Measurements from ENCODE around the gene PDZD4.
"Not testable (repeated sequence)": the region's sequence is repeated elsewhere in the genome, so short reads cannot be mapped to it uniquely, and the experiment has no call there.

Gene PDZD4

GRCh38 chrX:153831429-153832150 lies 1.2 kb upstream of the PDZD4 start:
- no peak for DNase-seq (ENCODE audit: low spot score)

DNA sequence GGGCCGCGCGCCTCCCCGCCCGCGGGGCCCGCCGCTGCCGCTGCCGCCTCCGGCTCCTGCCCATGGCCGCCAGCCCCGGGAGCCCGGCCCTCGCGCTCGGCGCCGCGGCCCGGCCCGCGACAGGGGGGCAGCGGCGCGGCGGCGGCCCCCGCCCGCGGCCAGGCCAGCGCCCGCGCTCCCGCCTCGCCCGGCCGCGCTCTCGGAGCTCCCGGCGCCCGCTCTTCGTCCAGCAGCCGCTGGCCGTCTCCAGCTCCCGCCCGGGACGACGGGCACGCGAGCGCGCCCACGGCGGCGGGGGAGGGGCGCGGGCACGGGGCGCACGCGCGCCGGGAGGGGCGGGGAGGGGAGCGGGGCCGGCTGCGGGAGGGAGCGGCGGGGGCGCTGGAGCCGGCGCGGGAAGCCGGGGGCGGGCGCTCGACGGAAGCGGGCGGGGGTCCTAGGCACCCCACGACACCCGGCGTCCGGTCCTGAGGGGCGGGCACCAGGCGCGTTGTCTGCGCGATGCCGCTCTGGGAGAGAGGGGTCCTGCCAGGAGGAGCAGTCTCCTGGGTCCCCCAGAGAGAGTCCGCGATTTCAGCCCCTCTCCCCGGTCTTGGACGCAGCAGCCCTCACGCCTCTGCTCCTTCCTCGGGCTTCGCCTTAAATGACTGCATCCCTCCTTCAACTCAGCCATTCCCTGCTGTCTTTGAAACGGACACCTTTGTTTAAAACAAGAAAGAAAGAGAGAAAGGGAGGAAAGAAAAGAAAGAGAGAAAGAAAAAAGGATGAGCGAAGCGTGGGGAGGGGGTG lies 490 bp upstream of the PDZD4 start:
- DNase-seq (ENCODE audit: low spot score): no peak

- no peak for DNase-seq (ENCODE audit: low spot score)
Observed at GRCh38 chrX:153829549-153829798, 870 bp downstream of the PDZD4 start.

DNA sequence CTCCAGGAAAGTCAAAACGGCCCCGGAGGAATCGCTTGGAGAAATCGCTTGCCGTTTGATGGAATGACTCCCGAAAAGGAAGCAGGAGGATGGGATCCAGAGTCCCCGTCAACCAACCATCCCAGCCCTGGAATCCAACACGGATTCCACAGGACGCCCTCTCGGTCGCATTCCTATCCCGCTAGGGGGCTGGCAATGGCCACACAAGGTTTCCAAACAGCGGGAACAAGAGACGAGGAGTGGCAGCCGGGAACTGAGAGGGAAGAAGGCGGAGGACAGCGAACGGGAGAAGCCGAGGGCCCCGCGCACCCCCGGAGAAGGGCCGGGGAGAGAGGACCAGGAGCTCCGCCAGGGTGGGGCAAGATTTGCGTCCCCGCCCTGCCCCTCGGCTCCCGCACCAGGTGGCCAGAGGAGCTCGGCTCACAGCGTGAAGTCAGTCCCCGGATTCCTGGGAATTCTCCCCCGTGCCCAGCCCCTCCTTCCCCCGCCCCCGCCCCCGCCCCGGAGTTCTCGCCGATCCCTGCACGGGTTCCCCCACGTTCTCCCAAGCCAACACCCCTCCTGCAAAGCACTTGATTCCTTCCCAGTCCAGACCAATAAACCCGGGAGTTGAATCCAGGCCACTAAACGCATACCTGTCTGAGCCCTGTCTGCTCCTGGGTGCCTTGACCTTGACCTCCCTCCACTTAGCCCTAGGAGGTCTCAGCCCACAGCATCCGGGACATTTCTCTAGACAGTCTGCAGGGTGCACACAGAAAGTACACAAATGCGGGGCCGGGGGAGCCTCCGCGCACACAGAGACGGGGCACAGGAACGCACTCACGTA lies 1.4 kb downstream of the PDZD4 start:
- no peak for DNase-seq (ENCODE audit: low spot score)

DNA sequence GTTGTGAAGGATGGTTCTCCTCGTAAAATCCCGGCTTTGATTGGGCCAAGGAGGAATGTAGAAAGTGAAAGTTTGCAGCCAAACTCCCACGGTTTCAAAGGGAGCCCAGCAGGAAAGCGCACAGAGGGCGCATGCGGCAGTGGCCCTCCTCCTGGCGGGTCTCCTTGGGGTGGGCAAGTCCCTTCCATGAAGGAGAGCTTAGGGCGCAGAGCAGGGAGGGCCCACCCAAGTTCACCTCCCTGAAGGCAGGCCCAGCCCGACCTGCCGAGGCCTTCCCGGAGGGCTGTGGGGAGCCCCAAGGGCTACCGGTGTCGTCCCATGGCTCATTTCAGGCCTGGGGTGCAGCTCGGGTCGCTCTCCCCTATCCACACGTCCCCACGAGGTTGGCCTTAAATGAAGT lies 2.0 kb downstream of the PDZD4 start:
- DNase-seq (ENCODE audit: low spot score): no peak

- no peak for DNase-seq (ENCODE audit: low spot score)
Observed at GRCh38 chrX:153827903-153828302, 2.4 kb downstream of the PDZD4 start.

GRCh38 chrX:153827016-153827415 lies 3.3 kb downstream of the PDZD4 start:
- DNase-seq (ENCODE audit: low spot score): no peak

GRCh38 chrX:153825042-153825441 lies 5.3 kb downstream of the PDZD4 start:
- no peak for DNase-seq (ENCODE audit: low spot score)

GRCh38 chrX:153824348-153824747 lies 6.0 kb downstream of the PDZD4 start:
- no peak for DNase-seq (ENCODE audit: low spot score)

- DNase-seq (ENCODE audit: low spot score): no peak
Observed at GRCh38 chrX:153821066-153821465, 9.3 kb downstream of the PDZD4 start.

DNA sequence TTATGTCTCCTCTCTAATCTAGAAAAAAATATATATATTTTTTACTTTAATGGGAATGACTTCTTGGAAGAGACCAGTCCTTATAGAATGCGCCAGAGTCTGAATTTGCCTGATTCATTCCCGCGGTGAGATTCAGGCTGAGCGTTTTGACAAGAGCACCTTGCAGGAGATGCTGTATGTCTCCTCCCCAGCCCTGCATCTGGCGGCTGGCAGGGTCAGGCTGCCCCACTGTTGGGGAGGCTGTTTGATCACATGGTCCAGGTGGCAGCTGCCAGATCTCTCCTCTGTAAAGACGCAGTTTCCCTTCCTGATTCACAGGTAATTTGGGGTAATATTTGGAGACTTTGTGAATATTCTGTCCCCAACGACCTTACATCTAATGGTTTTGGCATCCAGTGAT lies 9.7 kb downstream of the PDZD4 start:
- no peak for DNase-seq (ENCODE audit: low spot score)

GRCh38 chrX:153819384-153820040 lies 10.8 kb downstream of the PDZD4 start:
- no peak for DNase-seq (ENCODE audit: low spot score)

DNA sequence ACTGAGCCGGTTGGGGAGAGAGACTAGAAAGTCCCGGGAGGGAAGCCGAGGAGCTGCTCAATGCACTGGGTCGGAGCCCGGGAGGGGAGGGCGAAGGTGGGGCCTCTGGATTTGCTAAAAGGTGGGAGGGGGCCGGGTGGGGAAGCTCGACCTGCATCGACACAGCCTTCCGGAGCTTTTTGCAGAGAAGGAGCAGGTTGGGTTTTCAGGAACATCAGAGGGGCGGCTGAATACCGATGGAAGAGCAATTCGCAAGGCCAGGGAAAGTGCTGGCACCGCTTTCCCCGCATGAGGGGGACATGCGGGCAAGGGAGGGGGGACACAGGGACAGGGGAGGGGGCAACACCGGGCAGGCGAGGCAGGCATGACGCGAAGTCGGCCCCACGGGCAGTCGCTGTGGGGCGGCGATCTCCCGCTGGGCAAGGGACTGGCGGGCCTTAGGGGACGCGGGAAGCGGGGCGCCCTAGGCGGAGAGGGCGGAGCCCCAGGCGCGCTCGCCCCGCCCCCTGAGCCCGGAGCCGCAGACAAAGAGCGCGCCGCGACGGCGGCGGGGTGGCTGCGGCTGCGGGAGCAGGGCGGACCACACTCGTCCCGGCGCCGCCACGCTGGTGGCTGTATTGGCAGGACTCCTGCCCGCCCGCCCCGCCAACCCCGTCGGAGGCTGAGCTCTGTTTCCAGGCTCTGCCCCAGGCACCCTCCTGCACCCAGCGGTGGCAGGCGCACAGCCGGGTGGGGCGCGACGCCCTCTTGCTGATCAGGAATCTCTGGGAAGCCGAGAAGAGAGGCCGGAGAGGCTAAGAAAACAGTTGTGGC lies 11.6 kb downstream of the PDZD4 start:
- DNase-seq (ENCODE audit: low spot score): no peak

DNA sequence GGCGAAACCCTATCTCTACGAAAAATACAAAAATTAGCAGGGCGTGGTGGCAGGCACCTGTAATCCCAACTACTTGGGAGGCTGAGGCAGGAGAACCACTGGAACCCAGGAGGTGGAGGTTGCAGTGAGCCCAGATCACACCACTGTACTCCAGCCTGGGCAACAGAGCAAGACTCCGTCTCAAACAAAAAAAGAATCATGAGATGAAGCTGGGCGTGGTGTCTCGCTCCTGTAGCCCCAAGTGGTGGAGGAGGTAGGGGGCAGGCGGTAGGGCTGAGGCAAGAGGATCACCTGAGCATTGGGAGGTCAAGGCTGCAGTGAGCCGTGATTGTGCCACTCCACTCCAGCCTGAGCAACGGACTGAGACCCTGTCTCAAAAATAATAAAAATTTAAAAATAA lies 12.3 kb downstream of the PDZD4 start:
- DNase-seq (ENCODE audit: low spot score): not testable (repeated sequence)

GRCh38 chrX:153816831-153817690 lies 13.3 kb downstream of the PDZD4 start:
- no peak for DNase-seq (ENCODE audit: low spot score)

DNA sequence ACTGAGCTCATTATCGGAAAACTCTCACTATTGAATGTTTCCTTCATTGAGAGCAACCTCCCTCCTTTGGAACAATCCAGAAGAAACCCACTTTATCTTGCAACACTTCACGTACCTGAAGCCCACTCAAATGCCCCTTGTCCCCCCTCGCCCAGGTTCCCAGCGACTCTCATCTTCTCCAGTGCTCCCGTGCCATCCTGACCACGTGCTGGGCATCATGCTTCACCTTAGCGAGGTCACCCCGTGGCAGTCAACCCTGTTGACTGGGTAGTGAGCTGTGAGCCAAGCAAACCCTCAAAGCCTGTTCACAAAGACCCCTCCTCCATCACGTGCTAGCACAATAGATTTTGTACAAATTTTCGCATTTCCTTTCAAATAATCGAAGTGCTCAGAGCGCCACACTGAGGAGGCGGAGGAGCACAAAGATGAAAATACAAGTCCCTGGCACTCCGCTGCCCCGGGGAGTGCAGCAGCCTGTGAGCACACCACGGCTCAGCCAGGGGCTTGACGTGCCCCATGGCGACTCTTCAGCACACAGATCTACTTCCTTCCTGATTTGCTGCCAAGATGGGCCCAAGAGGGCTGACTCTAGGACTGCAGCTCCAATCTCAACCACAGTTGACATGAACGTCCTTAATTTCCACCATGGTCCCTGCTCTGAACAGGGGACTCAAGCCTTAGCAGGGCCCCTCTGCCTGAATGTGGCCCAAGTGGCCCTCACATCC lies 15.6 kb downstream of the PDZD4 start:
- DNase-seq (ENCODE audit: low spot score): no peak

DNA sequence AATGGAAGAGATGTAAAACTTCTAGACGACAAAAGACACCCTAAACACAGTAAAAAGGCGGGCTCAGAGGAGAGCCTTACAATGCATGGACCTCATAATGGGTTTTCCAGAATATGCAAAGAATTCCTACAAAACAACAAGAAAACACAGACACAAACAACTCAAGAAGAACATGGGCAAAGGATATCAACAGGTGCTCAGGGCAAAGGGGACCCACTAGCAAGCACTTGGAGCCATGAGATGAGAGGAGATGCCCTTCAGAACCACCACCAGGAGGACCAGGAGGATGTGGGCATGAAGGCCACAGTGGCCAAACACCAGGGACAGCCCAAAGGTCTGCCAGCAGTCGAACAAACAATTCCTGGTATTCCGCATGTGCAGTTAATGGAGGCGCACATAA lies 17.2 kb downstream of the PDZD4 start:
- no peak for DNase-seq (ENCODE audit: low spot score)

DNA sequence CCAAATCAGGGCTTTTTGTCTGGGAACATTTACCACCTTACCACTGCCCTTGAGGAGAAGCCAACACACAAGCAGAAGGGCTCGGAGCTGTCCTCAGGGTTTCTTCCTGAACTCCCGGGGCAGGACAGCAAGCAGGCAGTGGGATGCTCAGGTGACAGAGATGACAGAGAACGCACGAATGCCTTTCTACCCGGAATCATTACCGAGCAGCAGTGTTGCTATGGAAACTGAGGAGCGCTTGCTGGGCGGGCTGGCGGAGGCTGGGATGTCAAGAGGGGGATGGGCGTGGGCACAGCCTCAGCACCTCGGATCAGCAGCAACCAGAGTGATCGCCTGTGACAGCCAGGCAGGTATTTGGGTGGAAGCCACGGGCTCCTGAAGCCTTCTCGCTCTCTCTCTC lies 18.1 kb downstream of the PDZD4 start:
- no peak for DNase-seq (ENCODE audit: low spot score)

DNA sequence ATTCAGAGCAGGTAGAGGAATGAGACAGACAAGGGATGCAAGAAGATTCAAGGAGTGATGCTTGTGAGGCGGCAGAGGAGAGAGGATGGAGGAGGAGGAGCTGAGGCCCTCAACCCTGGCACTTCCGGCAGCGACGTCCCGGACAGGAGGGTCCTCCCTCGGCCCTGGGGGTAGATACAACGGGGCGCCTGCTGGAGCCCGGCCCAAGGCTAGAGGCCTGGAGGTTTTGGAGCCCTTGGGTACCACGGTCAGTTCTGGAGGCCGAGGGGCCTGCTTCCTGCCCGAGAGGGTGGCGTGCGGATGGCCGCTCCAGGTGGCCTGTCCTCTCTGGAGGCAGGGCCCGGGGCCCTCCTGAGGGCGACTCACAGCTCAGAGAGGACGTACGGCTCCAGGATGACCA lies 22.4 kb downstream of the PDZD4 start:
- DNase-seq (ENCODE audit: low spot score): no peak

DNA sequence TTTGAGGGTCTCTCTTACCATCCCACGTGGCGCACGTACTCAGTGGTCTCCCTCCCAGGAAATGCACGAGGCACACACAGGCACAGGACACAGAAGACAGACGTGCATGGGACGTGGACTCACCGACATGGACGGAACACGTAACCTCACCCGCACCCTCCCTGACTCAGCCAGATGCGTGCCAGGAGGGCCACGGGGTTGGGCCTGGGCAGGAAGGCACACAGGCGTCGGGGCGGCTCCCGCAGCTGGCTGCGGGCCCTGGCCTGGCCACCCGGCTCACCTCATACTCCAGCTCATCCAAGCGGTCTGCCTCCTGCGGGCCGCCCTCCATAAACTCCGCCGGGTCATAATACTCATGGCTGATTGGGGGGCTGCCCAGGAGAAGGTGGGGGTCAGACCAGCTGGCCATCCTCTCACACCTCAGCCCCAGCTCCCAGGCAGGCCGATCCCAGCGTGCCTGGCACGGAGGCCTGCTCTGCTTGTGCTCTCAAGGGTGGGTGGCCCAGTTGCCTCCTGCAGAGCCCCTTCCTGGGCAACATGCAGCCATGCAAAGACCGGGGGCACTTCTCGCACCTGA lies 23.3 kb downstream of the PDZD4 start:
- no peak for DNase-seq (ENCODE audit: low spot score)
